Measurements from ENCODE around the gene SND1. TPM values are rescaled to one million over a fixed set of nuclear protein-coding genes. Genes with fewer than 3 reads are reported as not detected.

Gene SND1
- total RNA-seq, 1 experiment from 2014 or later: 274 TPM

DNA sequence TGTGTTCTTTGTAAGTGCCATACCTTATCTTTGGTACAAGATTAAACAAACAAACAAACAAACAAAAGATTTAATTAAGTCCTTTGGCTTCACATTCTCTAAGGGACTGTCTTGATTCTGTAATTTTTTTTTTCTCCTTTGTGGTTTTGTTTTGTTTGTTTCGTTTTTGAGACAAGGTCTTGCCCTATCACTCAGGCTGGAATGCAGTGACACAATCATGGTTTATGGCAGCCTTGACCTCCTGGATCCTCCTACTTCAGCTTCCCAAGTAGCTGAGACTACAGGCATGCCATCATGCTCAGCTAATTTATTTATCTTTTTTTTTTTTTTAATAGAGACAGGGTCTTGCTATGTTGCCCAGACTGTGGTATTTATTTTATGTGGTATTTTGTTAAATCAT, 213.5 kb downstream of the SND1 start:
- intact Hi-C loops (cut with micrococcal nuclease; ENCODE audit: unreplicated experiment): no loop called here
- no TSS peak for BruUV-seq (replicated peaks)

DNA sequence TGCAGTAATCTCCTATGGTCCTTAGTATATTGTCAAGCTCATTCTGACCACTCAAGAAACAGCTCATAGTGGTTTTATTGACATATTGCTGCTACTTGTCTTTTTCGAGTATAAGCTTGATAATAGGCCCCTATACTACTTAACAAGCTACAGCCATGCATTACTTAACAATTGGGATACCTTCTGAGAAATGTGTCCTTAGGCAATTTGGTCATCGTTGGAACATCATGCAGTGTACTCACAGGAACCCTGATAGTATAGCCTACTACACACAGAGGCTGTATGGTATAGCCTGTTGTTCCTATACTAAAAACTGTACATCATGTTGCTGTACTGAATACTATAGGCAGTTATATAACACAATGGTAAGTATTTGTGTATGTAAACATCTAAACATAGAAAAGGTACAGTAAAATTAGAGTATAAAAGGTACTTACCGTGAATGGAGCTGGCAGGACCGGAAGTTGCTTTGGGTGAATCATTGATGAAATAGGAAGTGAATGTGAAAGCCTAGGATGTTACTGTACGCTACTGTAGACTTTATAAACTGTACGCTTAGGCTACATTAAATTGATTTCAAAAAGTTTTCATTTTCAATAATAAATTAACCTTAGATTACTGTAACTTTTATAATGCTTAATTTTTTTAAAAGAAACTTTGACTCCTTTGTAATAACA, 218.4 kb downstream of the SND1 start:
- BruUV-seq (replicated peaks): no TSS peak
- Histone ChIP-seq H3K9me3 (no peaks in the 10 kb centered on the region), H3K4me3 (ENCODE audit: low read depth, low read length) (no peak overlapping the region), H3K27me3 (replicated peaks; ENCODE audit: control insufficient read depth, insufficient read depth, low read length) (no peaks in the 10 kb centered on the region), H3K36me3 (ENCODE audit: control insufficient read depth, insufficient read depth, low read length) (no peaks in the 10 kb centered on the region; the same call in none of the 2 replicates), H3K4me1 (peaks cover 3% of the 10 kb centered on the region)
- H3K9me3 Mint-ChIP-seq (ENCODE audit: unreplicated experiment): no peaks in the 10 kb centered on the region
- no peaks in the 10 kb centered on the region for H3K27me3 Mint-ChIP-seq (ENCODE audit: insufficient read depth, unreplicated experiment)
- ChIA-PET CTCF (no interaction called here), POLR2A (interaction anchor here (0.6 kb wide), 1 partner anchor 54 kb away, joined by 3 read pairs; no protein-coding TSS in a partner anchor)
- peaks cover 21% of the 10 kb centered on the region for H3K36me3 Mint-ChIP-seq (ENCODE audit: insufficient read depth, unreplicated experiment)
- H3K27ac Mint-ChIP-seq (ENCODE audit: unreplicated experiment): no peak overlapping the region
- intact Hi-C loops (cut with micrococcal nuclease; ENCODE audit: unreplicated experiment): no loop called here
- peaks cover 14% of the 10 kb centered on the region for H3K4me1 Mint-ChIP-seq (ENCODE audit: low read depth, unreplicated experiment)
- DNase-seq: no peak
- no peak overlapping the region for H3K4me3 Mint-ChIP-seq (ENCODE audit: unreplicated experiment)
- no peak for TF ChIP-seq CTCF (IDR thresholded peaks at IDR 0.05; ENCODE audit: insufficient read depth in 1 of 2, low read depth in 1 of 2, low read length in 1 of 2, severe bottlenecking in 1 of 2, unreplicated experiment in 1 of 2)

More for the DNA sequence above, 213.5 kb downstream of the SND1 start:
- H3K9me3 Mint-ChIP-seq (ENCODE audit: unreplicated experiment): no peaks in the 10 kb centered on the region
- no peaks in the 10 kb centered on the region for H3K9me3 ChIP-seq
- ChIA-PET CTCF (no interaction called here), POLR2A (no interaction called here)
- peaks cover 14% of the 10 kb centered on the region for H3K4me1 Mint-ChIP-seq (ENCODE audit: low read depth, unreplicated experiment)
- H3K36me3 Mint-ChIP-seq (ENCODE audit: insufficient read depth, unreplicated experiment): peaks cover 30% of the 10 kb centered on the region
- no peaks in the 10 kb centered on the region; the same call in none of the 2 replicates for H3K36me3 ChIP-seq (ENCODE audit: control insufficient read depth, insufficient read depth, low read length)
- no peak overlapping the region for H3K4me3 ChIP-seq (ENCODE audit: low read depth, low read length)
- peaks cover 7% of the 10 kb centered on the region for H3K4me1 ChIP-seq
- H3K27me3 Mint-ChIP-seq (ENCODE audit: insufficient read depth, unreplicated experiment): no peaks in the 10 kb centered on the region
- peak in 1 of 2 experiments; percentile 22 for DNase-seq
- no peak overlapping the region for H3K4me3 Mint-ChIP-seq (ENCODE audit: unreplicated experiment)
- H3K27me3 ChIP-seq (replicated peaks; ENCODE audit: control insufficient read depth, insufficient read depth, low read length): no peaks in the 10 kb centered on the region
- no peak overlapping the region for H3K27ac Mint-ChIP-seq (ENCODE audit: unreplicated experiment)
- TF ChIP-seq CTCF (IDR thresholded peaks at IDR 0.05; ENCODE audit: insufficient read depth in 1 of 2, low read depth in 1 of 2, low read length in 1 of 2, severe bottlenecking in 1 of 2, unreplicated experiment in 1 of 2): no peak

- H3K4me3 Mint-ChIP-seq (ENCODE audit: unreplicated experiment): no peak overlapping the region
- ChIA-PET POLR2A (no interaction called here), CTCF (no interaction called here)
- no peak overlapping the region for H3K27ac Mint-ChIP-seq (ENCODE audit: unreplicated experiment)
- no peaks in the 10 kb centered on the region for H3K27me3 Mint-ChIP-seq (ENCODE audit: insufficient read depth, unreplicated experiment)
- peaks cover 14% of the 10 kb centered on the region for H3K4me1 Mint-ChIP-seq (ENCODE audit: low read depth, unreplicated experiment)
- Histone ChIP-seq H3K4me1 (no peaks in the 10 kb centered on the region), H3K27me3 (replicated peaks; ENCODE audit: control insufficient read depth, insufficient read depth, low read length) (no peaks in the 10 kb centered on the region), H3K4me3 (ENCODE audit: low read depth, low read length) (no peak overlapping the region), H3K9me3 (no peaks in the 10 kb centered on the region), H3K36me3 (ENCODE audit: control insufficient read depth, insufficient read depth, low read length) (no peaks in the 10 kb centered on the region; the same call in none of the 2 replicates)
- no TSS peak for BruUV-seq (replicated peaks)
- intact Hi-C loops (cut with micrococcal nuclease; ENCODE audit: unreplicated experiment): no loop called here
- H3K9me3 Mint-ChIP-seq (ENCODE audit: unreplicated experiment): no peaks in the 10 kb centered on the region
- no peak for TF ChIP-seq CTCF (IDR thresholded peaks at IDR 0.05; ENCODE audit: insufficient read depth in 1 of 2, low read depth in 1 of 2, low read length in 1 of 2, severe bottlenecking in 1 of 2, unreplicated experiment in 1 of 2)
- peaks cover 14% of the 10 kb centered on the region for H3K36me3 Mint-ChIP-seq (ENCODE audit: insufficient read depth, unreplicated experiment)
- DNase-seq: no peak
Observed at GRCh38 chr7:127871226-127871625, 219.2 kb downstream of the SND1 start.
